T-helper 1 cell treated with Interleukin-12 subunit alpha and Interleukin-12 subunit beta and Interleukin-4 antibody, amounts not matched to agents 30 ng/mL and 1 ng/mL, for 36 hours (primary cell): ENCODE results near the gene CREB5. TPM values are rescaled to one million over a fixed set of nuclear protein-coding genes. Genes with fewer than 3 reads are reported as not detected.
"Not testable (repeated sequence)": the region's sequence is repeated elsewhere in the genome, so short reads cannot be mapped to it uniquely, and the experiment has no call there.

ENCODE experiments used
- intact Hi-C: fragments of 100-400 bp; cut with micrococcal nuclease; formaldehyde crosslinking; loops from one replicate; pipeline ENCODE4 v1.15.1; 2024
- total RNA-seq: library from RNA; stranded (reverse); gene quantifications from 2 replicates; pipeline ENCODE4 v1.2.3, GENCODE V29; 2022

The CREB5 gene
- total RNA-seq, 1 donor from 2014 or later: not detected

- intact Hi-C loops: no loop called here
These were observed 361.3 kb downstream of the CREB5 start for GRCh38 chr7:28773423-28774145.

GRCh38 chr7:28774261-28774988, 362.1 kb downstream of the CREB5 start:
- intact Hi-C loops: no loop called here

GRCh38 chr7:28776463-28777157, 364.3 kb downstream of the CREB5 start:
- intact Hi-C loops: no loop called here

GRCh38 chr7:28778786-28779185, 366.5 kb downstream of the CREB5 start:
- intact Hi-C loops: no loop called here

- intact Hi-C loops: no loop called here
These were observed 367.6 kb downstream of the CREB5 start for GRCh38 chr7:28779954-28780353.

GRCh38 chr7:28782362-28782761, 370.0 kb downstream of the CREB5 start:
- intact Hi-C loops: no loop called here

- intact Hi-C loops: no loop called here
These were observed 372.0 kb downstream of the CREB5 start for GRCh38 chr7:28784171-28784902.

- intact Hi-C loops: no loop called here
These were observed 373.0 kb downstream of the CREB5 start for GRCh38 chr7:28785041-28785995.

GRCh38 chr7:28786156-28786555, 373.8 kb downstream of the CREB5 start:
- intact Hi-C loops: not testable (repeated sequence)

- intact Hi-C loops: no loop called here
These were observed 374.8 kb downstream of the CREB5 start for GRCh38 chr7:28787106-28787505.

GRCh38 chr7:28790467-28790866, 378.1 kb downstream of the CREB5 start:
- intact Hi-C loops: no loop called here

GRCh38 chr7:28792858-28793257, 380.5 kb downstream of the CREB5 start:
- intact Hi-C loops: no loop called here

- intact Hi-C loops: no loop called here
These were observed 381.2 kb downstream of the CREB5 start for GRCh38 chr7:28793381-28794085.

- intact Hi-C loops: no loop called here
These were observed 386.0 kb downstream of the CREB5 start for GRCh38 chr7:28798274-28798673.

GRCh38 chr7:28799619-28800018, 387.3 kb downstream of the CREB5 start:
- intact Hi-C loops: no loop called here

GRCh38 chr7:28800150-28800549, 387.8 kb downstream of the CREB5 start:
- intact Hi-C loops: no loop called here

- intact Hi-C loops: no loop called here
These were observed 390.1 kb downstream of the CREB5 start for GRCh38 chr7:28802450-28802849.

GRCh38 chr7:28804157-28804556, 391.8 kb downstream of the CREB5 start:
- intact Hi-C loops: no loop called here

- intact Hi-C loops: no loop called here
These were observed 392.7 kb downstream of the CREB5 start for GRCh38 chr7:28804990-28805389.

GRCh38 chr7:28806841-28807240, 394.5 kb downstream of the CREB5 start:
- intact Hi-C loops: no loop called here
